ENCODE results near the gene GOLGA3. TPM values are rescaled to one million over a fixed set of nuclear protein-coding genes. Genes with fewer than 3 reads are reported as not detected.

GOLGA3 gene
- polyA plus RNA-seq, 1 donor (not counting 4 experiments of a cell fraction or from before 2014, with no cell fraction given): 11.0 TPM

- H3K4me1 ChIP-seq (ENCODE audit: control insufficient read depth, extremely low read depth, insufficient read depth, low read length): no peaks in the 10 kb centered on the region
- dilution Hi-C loops (cut with MboI; ENCODE audit: extremely low pct_ligation_motif_present, low sequenced_read_pairs): no loop called here
- no peak for DNase-seq (ENCODE audit: low read depth, low spot score)
- FAIRE-seq: no peak
- no peaks in the 10 kb centered on the region for H3K27me3 ChIP-seq (ENCODE audit: control insufficient read depth, extremely low read depth, insufficient read depth, low read length)
- TF ChIP-seq EZH2 (IDR thresholded peaks at IDR 0.05; ENCODE audit: low read length) (no peak), CTCF (optimal IDR thresholded peaks at IDR 0.05 in 1 of 3, IDR thresholded peaks at IDR 0.05 in 1 of 3, conservative IDR thresholded peaks at IDR 0.05 in 1 of 3; ENCODE audit: extremely low read depth in 1 of 3, insufficient read depth in 2 of 3, low read length in 3 of 3) (no peak)
- peaks cover 55 to 59% of the 10 kb centered on the region in 2 experiments for H3K36me3 ChIP-seq (ENCODE audit: control insufficient read depth in 2 of 2, extremely low read depth in 1 of 2, insufficient read depth in 2 of 2, low read length in 2 of 2)
- H3K4me3 ChIP-seq (ENCODE audit: control insufficient read depth in 2 of 3, extremely low read depth in 1 of 3, insufficient read depth in 2 of 3, low read depth in 1 of 3, low read length in 3 of 3): no peak overlapping the region
- no peaks in the 10 kb centered on the region for H3K9me3 ChIP-seq (ENCODE audit: control insufficient read depth, low read depth, low read length)
- peaks cover 3% of the 10 kb centered on the region for H4K20me1 ChIP-seq (ENCODE audit: control insufficient read depth, extremely low read depth, insufficient read depth, low read length)
- no peak overlapping the region for H3K4me2 ChIP-seq (ENCODE audit: control insufficient read depth, extremely low read depth, insufficient read depth, low read depth, low read length)
- H3K79me2 ChIP-seq (ENCODE audit: control insufficient read depth, insufficient read depth, low read length): peaks cover 2% of the 10 kb centered on the region
- H3K9me1 ChIP-seq (ENCODE audit: control insufficient read depth, extremely low read depth, insufficient read depth, low read length): no peaks in the 10 kb centered on the region
- no peak overlapping the region for H2AFZ ChIP-seq (ENCODE audit: control insufficient read depth, low read length)
- H3K9ac ChIP-seq (ENCODE audit: control insufficient read depth, extremely low read depth, insufficient read depth, low read length): no peak overlapping the region
- H3K27ac ChIP-seq (ENCODE audit: control insufficient read depth, insufficient read depth, low read length): no peak overlapping the region
Measured at GRCh38 chr12:132781938-132782337, 46.7 kb downstream of the GOLGA3 start.

GRCh38 chr12:132779781-132780353 lies 48.8 kb downstream of the GOLGA3 start:
- H3K27me3 ChIP-seq (ENCODE audit: control insufficient read depth, extremely low read depth, insufficient read depth, low read length): no peaks in the 10 kb centered on the region
- no peak for DNase-seq (ENCODE audit: low read depth, low spot score)
- no peak for FAIRE-seq
- dilution Hi-C loops (cut with MboI; ENCODE audit: extremely low pct_ligation_motif_present, low sequenced_read_pairs): no loop called here
- peaks cover 3% of the 10 kb centered on the region for H4K20me1 ChIP-seq (ENCODE audit: control insufficient read depth, extremely low read depth, insufficient read depth, low read length)
- no peaks in the 10 kb centered on the region for H3K9me3 ChIP-seq (ENCODE audit: control insufficient read depth, low read depth, low read length)
- peaks cover 55 to 56% of the 10 kb centered on the region in 2 experiments for H3K36me3 ChIP-seq (ENCODE audit: control insufficient read depth in 2 of 2, extremely low read depth in 1 of 2, insufficient read depth in 2 of 2, low read length in 2 of 2)
- H3K9me1 ChIP-seq (ENCODE audit: control insufficient read depth, extremely low read depth, insufficient read depth, low read length): no peaks in the 10 kb centered on the region
- no peak overlapping the region for H2AFZ ChIP-seq (ENCODE audit: control insufficient read depth, low read length)
- H3K27ac ChIP-seq (ENCODE audit: control insufficient read depth, insufficient read depth, low read length): no peak overlapping the region
- H3K4me1 ChIP-seq (ENCODE audit: control insufficient read depth, extremely low read depth, insufficient read depth, low read length): no peaks in the 10 kb centered on the region
- peaks cover 2% of the 10 kb centered on the region for H3K79me2 ChIP-seq (ENCODE audit: control insufficient read depth, insufficient read depth, low read length)
- H3K4me2 ChIP-seq (ENCODE audit: control insufficient read depth, extremely low read depth, insufficient read depth, low read depth, low read length): no peak overlapping the region
- H3K9ac ChIP-seq (ENCODE audit: control insufficient read depth, extremely low read depth, insufficient read depth, low read length): no peak overlapping the region
- no peak overlapping the region for H3K4me3 ChIP-seq (ENCODE audit: control insufficient read depth in 2 of 3, extremely low read depth in 1 of 3, insufficient read depth in 2 of 3, low read depth in 1 of 3, low read length in 3 of 3)
- TF ChIP-seq CTCF (optimal IDR thresholded peaks at IDR 0.05 in 1 of 3, IDR thresholded peaks at IDR 0.05 in 1 of 3, conservative IDR thresholded peaks at IDR 0.05 in 1 of 3; ENCODE audit: extremely low read depth in 1 of 3, insufficient read depth in 2 of 3, low read length in 3 of 3): no peak
- no peak for TF ChIP-seq EZH2 (IDR thresholded peaks at IDR 0.05; ENCODE audit: low read length)

Data from keratinocyte (primary cell).